Mesenchymal stem cell (in vitro differentiated cells and primary cell): ENCODE measurements around the gene NBPF3.

ENCODE experiments used
- DNase-seq: peaks from one replicate; pipeline ENCODE4 v3.0.0-alpha.2; 2013
- H2AFZ ChIP-seq: one replicate; pipeline ENCODE4 v1.6.1; 2013; ENCODE audit warnings: low read depth, mild to moderate bottlenecking, control low read depth, inconsistent platforms, low read length, moderate library complexity
- H2AK5ac ChIP-seq: 2 replicates; pipeline ENCODE4 v1.6.1; 2013; ENCODE audit warnings: low read length, moderate library complexity, mild to moderate bottlenecking, inconsistent platforms; ENCODE audit not compliant: severe bottlenecking
- H2BK120ac ChIP-seq: one replicate; pipeline ENCODE4 v1.6.1; 2013; ENCODE audit warnings: low read depth, mild to moderate bottlenecking, inconsistent platforms, low read length, moderate library complexity
- H2BK12ac ChIP-seq, 2 experiments: one replicate each; pipeline ENCODE4 v1.6.1; 2013; ENCODE audit warnings: inconsistent platforms in 2 of 2, low read length in 2 of 2, mild to moderate bottlenecking in 2 of 2, moderate library complexity in 2 of 2, control low read depth in 1 of 2
- H2BK15ac ChIP-seq: one replicate; pipeline ENCODE4 v1.6.1; 2013; ENCODE audit warnings: mild to moderate bottlenecking, low read depth, inconsistent platforms; ENCODE audit not compliant: poor library complexity, severe bottlenecking
- H2BK5ac ChIP-seq: 2 replicates; pipeline ENCODE4 v1.6.1; 2013; ENCODE audit warnings: low read depth, mild to moderate bottlenecking, low read length, control low read depth, inconsistent platforms; ENCODE audit not compliant: poor library complexity, severe bottlenecking
- H3K14ac ChIP-seq, 2 experiments: one replicate each; pipeline ENCODE4 v1.6.1; 2013; ENCODE audit warnings: inconsistent platforms in 2 of 2, low read length in 2 of 2, control low read depth in 1 of 2, mild to moderate bottlenecking in 1 of 2, moderate library complexity in 1 of 2
- H3K18ac ChIP-seq, 2 experiments: one replicate each; pipeline ENCODE4 v1.6.1; 2013; ENCODE audit warnings: inconsistent platforms in 2 of 2, low read length in 2 of 2, control low read depth in 1 of 2, low read depth in 1 of 2, mild to moderate bottlenecking in 1 of 2
- H3K23ac ChIP-seq, 2 experiments: one replicate each; pipeline ENCODE4 v1.6.1; 2013; ENCODE audit warnings: inconsistent platforms in 2 of 2, low read length in 2 of 2, mild to moderate bottlenecking in 2 of 2, moderate library complexity in 2 of 2, control low read depth in 1 of 2
- H3K27ac ChIP-seq: 2 replicates; pipeline ENCODE4 v1.5.1; 2013; ENCODE audit warnings: mild to moderate bottlenecking, moderate library complexity, low read length, control low read depth, inconsistent platforms; ENCODE audit not compliant: poor library complexity, severe bottlenecking
- H3K27me3 ChIP-seq, 2 experiments: 2 replicates each; pipeline versions ENCODE4 v1.6.1 to v1.7.0; 2013; ENCODE audit warnings: low read length in 2 of 2, mild to moderate bottlenecking in 2 of 2, moderate library complexity in 2 of 2, control low read depth in 1 of 2, inconsistent platforms in 1 of 2; ENCODE audit not compliant: control insufficient read depth in 1 of 2, insufficient read depth in 1 of 2
- H3K36me3 ChIP-seq, 2 experiments: 2 replicates each; pipeline versions ENCODE4 v1.6.1 to v1.7.0; 2013; ENCODE audit warnings: low read length in 2 of 2, control low read depth in 1 of 2, inconsistent platforms in 1 of 2, low read depth in 1 of 2, mild to moderate bottlenecking in 1 of 2; ENCODE audit not compliant: insufficient read depth in 2 of 2, control insufficient read depth in 1 of 2
- H3K4ac ChIP-seq, 2 experiments: one replicate each; pipeline ENCODE4 v1.6.1; 2013; ENCODE audit warnings: inconsistent platforms in 2 of 2, low read length in 2 of 2, mild to moderate bottlenecking in 2 of 2, moderate library complexity in 2 of 2, control low read depth in 1 of 2, low read depth in 1 of 2
- H3K4me1 ChIP-seq: 2 replicates; pipeline ENCODE4 v1.6.1; 2013; ENCODE audit warnings: low read depth, low read length, control low read depth; ENCODE audit not compliant: control insufficient read depth, insufficient read depth
- H3K4me2 ChIP-seq: 2 replicates; pipeline ENCODE4 v1.6.1; 2013; ENCODE audit warnings: low read length, mild to moderate bottlenecking, inconsistent platforms; ENCODE audit not compliant: poor library complexity, severe bottlenecking
- H3K4me3 ChIP-seq, 2 experiments: 2 replicates each; pipeline versions ENCODE4 v1.5.1 to v1.7.0; 2013; ENCODE audit warnings: low read length in 2 of 2, mild to moderate bottlenecking in 2 of 2, control low read depth in 1 of 2, low read depth in 1 of 2; ENCODE audit not compliant: insufficient read depth in 1 of 2
- H3K79me1 ChIP-seq: replicated peaks from 2 replicates; pipeline ENCODE4 v1.6.1; 2013; ENCODE audit warnings: mild to moderate bottlenecking, control low read depth, low read length, inconsistent platforms; ENCODE audit not compliant: poor library complexity, severe bottlenecking
- H3K9ac ChIP-seq: 2 replicates; pipeline ENCODE4 v1.7.0; 2013; ENCODE audit warnings: mild to moderate bottlenecking, low read length, moderate library complexity
- H3K9me3 ChIP-seq: 2 replicates; pipeline ENCODE4 v1.7.0; 2013; ENCODE audit warnings: mild to moderate bottlenecking, low read length; ENCODE audit not compliant: control insufficient read depth
- H4K8ac ChIP-seq: one replicate; pipeline ENCODE4 v1.6.1; 2013; ENCODE audit warnings: inconsistent platforms, mild to moderate bottlenecking, low read length, moderate library complexity
- H4K91ac ChIP-seq: one replicate; pipeline ENCODE4 v1.6.1; 2013; ENCODE audit warnings: mild to moderate bottlenecking, low read length, inconsistent platforms
- WGBS: methylation state at CpG from one replicate; pipeline ENCODE4 v1.1.7; 2013; ENCODE audit warnings: mixed read lengths; 5-methylcytosine and 5-hydroxymethylcytosine counted together

Gene NBPF3

DNA sequence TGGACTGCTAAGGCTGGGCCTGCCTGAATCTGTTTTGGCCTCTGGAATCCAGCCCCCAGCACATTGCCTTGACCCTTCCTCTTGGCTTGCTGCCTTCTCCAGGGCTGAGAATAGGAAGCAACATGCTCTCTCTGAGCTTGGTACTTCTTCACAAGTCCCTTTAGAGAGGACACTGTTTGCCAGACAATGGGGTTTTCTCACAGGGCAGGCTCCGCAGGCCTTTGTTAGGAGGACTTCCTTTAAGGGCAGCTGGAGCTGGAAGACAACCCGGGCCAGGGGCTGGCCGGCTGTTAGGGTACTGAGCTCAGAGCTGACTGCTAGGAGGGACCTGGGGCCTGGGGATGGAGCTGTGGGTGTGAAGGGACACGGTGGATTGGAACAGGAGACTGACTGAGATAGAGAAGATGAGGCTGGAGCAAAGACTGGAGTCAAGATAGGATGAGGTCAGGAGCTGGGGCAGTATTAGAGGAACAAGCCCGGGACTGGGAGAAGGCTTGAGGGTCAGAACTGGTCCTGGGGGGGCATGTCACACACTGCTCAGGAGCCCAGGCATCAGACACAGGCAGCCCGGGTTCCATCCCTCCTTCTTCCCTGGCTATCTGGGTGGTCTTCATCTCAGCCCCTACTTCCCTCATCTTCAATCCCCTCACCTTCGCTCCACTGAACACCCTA is 63.9 kb downstream of the NBPF3 start:
- no peak overlapping the region for H4K8ac ChIP-seq
- H3K9ac ChIP-seq: no peak overlapping the region
- no peak overlapping the region for H2BK15ac ChIP-seq
- H3K14ac ChIP-seq: peak overlapping the region in 1 of 2 experiments; percentile 65
- H2BK12ac ChIP-seq: no peak overlapping the region
- H3K36me3 ChIP-seq: no peaks in the 10 kb centered on the region
- peaks cover 7 to 46% of the 10 kb centered on the region in 2 experiments for H3K27me3 ChIP-seq
- no peak overlapping the region for H3K4me3 ChIP-seq
- no peak overlapping the region for H3K18ac ChIP-seq
- 85% methylated on average over 7 of the region's 7 CpGs for WGBS
- H2BK5ac ChIP-seq: no peak overlapping the region
- peaks cover 10% of the 10 kb centered on the region for H3K9me3 ChIP-seq
- no peak overlapping the region for H2AFZ ChIP-seq
- H3K79me1 ChIP-seq: no peaks in the 10 kb centered on the region
- H2AK5ac ChIP-seq: no peak overlapping the region
- H3K4ac ChIP-seq: no peak overlapping the region
- no peak for DNase-seq
- H2BK120ac ChIP-seq: no peak overlapping the region
- H3K23ac ChIP-seq: no peak overlapping the region
- H3K4me1 ChIP-seq: peaks cover 6% of the 10 kb centered on the region
- no peak overlapping the region for H3K27ac ChIP-seq
- H4K91ac ChIP-seq: no peak overlapping the region
- H3K4me2 ChIP-seq: no peak overlapping the region

DNA sequence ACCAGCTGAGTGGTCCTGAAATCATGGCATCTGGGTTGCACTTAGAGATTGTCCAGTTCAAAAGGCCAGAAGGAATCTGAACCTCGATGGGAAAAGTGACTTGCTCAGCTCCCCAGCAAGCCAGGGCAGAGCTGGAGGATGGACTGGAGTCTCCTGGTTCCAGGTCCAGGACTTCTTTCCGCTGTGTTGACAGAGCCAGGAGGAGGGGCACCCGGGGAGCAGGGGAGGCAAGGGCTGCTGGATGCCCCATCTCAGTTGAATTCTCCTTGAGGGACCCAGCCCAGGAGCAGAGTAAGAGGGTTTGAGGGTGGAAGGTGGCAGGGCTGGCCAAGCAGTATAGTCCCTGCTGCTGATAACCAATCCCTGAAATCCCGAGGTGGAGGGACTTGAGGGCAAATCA is 66.9 kb downstream of the NBPF3 start:
- Histone ChIP-seq H2AFZ (no peak overlapping the region), H2BK15ac (no peak overlapping the region), H3K4me3 (no peak overlapping the region), H3K14ac (no peak overlapping the region), H2AK5ac (no peak overlapping the region), H3K18ac (no peak overlapping the region), H3K9ac (no peak overlapping the region), H4K91ac (no peak overlapping the region), H3K4ac (no peak overlapping the region), H3K23ac (no peak overlapping the region), H3K9me3 (no peaks in the 10 kb centered on the region), H3K36me3 (no peaks in the 10 kb centered on the region), H4K8ac (no peak overlapping the region), H2BK5ac (no peak overlapping the region), H3K4me2 (no peak overlapping the region), H2BK120ac (no peak overlapping the region), H2BK12ac (no peak overlapping the region), H3K4me1 (peaks cover 27% of the 10 kb centered on the region), H3K27me3 (peaks cover 10 to 57% of the 10 kb centered on the region in 2 experiments), H3K27ac (no peak overlapping the region), H3K79me1 (no peaks in the 10 kb centered on the region)
- 84% methylated on average over 4 of the region's 4 CpGs for WGBS
- DNase-seq: no peak

DNA sequence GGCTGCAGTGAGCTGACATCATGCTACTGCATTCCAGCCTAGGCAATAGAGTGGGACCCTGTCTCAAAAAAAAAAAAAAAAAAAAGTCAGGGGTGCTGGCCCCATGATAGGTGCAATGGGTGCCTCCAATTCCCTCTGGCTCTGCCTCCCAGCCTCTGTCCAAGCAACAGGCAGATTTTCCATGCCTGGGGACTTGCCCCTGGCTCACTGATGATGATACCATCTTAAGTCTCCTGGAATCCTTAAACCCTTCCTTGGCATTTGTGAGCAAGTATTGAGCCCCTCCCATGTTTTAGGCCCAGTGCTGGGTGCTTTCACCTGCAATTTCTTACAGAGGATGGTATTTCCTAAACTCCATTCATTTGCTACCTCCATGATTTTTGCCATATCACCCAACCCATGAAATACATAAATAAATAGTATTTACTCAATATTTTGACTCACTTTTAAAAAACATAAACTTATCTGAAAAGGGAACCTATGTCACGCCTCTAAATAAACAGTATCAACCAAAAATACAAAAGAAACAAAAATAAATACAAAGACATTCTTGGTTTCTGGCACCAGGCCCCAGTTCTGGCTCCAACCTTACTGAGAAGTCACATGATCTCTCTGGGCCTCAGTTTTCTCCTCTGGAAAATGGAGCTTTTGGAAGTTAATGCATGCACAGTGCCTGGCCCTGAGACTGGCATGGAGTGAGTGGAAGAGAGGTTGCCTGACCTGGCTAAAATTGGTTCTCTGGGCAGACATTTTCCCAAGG is 67.8 kb downstream of the NBPF3 start:
- 85% methylated on average over 1 of the region's 1 CpG for WGBS
- H3K4me3 ChIP-seq: no peak overlapping the region
- no peak for DNase-seq
- no peak overlapping the region for H2BK120ac ChIP-seq
- no peak overlapping the region for H3K23ac ChIP-seq
- H4K8ac ChIP-seq: no peak overlapping the region
- H3K4me2 ChIP-seq: no peak overlapping the region
- peaks cover 10 to 57% of the 10 kb centered on the region in 2 experiments for H3K27me3 ChIP-seq
- H2BK5ac ChIP-seq: no peak overlapping the region
- H2BK12ac ChIP-seq: no peak overlapping the region
- H3K14ac ChIP-seq: no peak overlapping the region
- H2BK15ac ChIP-seq: no peak overlapping the region
- H3K79me1 ChIP-seq: no peaks in the 10 kb centered on the region
- H3K9ac ChIP-seq: no peak overlapping the region
- no peak overlapping the region for H2AFZ ChIP-seq
- H3K36me3 ChIP-seq: no peaks in the 10 kb centered on the region
- peaks cover 27% of the 10 kb centered on the region for H3K4me1 ChIP-seq
- H3K27ac ChIP-seq: no peak overlapping the region
- no peaks in the 10 kb centered on the region for H3K9me3 ChIP-seq
- H3K4ac ChIP-seq: no peak overlapping the region
- no peak overlapping the region for H3K18ac ChIP-seq
- no peak overlapping the region for H2AK5ac ChIP-seq
- no peak overlapping the region for H4K91ac ChIP-seq

- Histone ChIP-seq H2BK15ac (peak overlapping the region; percentile 9), H3K27ac (no peak overlapping the region), H3K4me1 (peaks cover 29% of the 10 kb centered on the region), H2BK120ac (no peak overlapping the region), H3K9me3 (no peaks in the 10 kb centered on the region), H3K27me3 (peaks cover 10 to 61% of the 10 kb centered on the region in 2 experiments), H3K14ac (no peak overlapping the region), H2AK5ac (no peak overlapping the region), H3K23ac (no peak overlapping the region), H3K4ac (peak overlapping the region in 1 of 2 experiments; percentile 24), H3K79me1 (no peaks in the 10 kb centered on the region), H2BK5ac (no peak overlapping the region), H2AFZ (no peak overlapping the region), H4K91ac (no peak overlapping the region), H4K8ac (peak overlapping the region; percentile 78), H3K4me2 (peak overlapping the region; percentile 78), H3K18ac (no peak overlapping the region), H3K4me3 (peak overlapping the region in 1 of 2 experiments; percentile 75), H3K9ac (peak overlapping the region; percentile 84), H3K36me3 (no peaks in the 10 kb centered on the region), H2BK12ac (no peak overlapping the region)
- 19% methylated on average over 15 of the region's 45 CpGs for WGBS
- peak; percentile 55 for DNase-seq
These were observed 68.8 kb downstream of the NBPF3 start for GRCh38 chr1:21508580-21509350.
